ENCODE results near the gene CEP41.
"Not testable (repeated sequence)": the region's sequence is repeated elsewhere in the genome, so short reads cannot be mapped to it uniquely, and the experiment has no call there.

The CEP41 gene

GRCh38 chr7:130386876-130387275 is 53.9 kb downstream of the CEP41 start:
- no peak for DNase-seq

GRCh38 chr7:130385600-130386066 is 55.2 kb downstream of the CEP41 start:
- no peak for DNase-seq

GRCh38 chr7:130384841-130385599 is 55.8 kb downstream of the CEP41 start:
- DNase-seq: no peak

- DNase-seq: no peak
Measured at GRCh38 chr7:130384371-130384801, 56.4 kb downstream of the CEP41 start.

- DNase-seq: no peak
Measured at GRCh38 chr7:130383187-130383980, 57.4 kb downstream of the CEP41 start.

GRCh38 chr7:130381468-130382312 is 59.1 kb downstream of the CEP41 start:
- DNase-seq: no peak

GRCh38 chr7:130380861-130381455 is 59.9 kb downstream of the CEP41 start:
- no peak for DNase-seq

GRCh38 chr7:130379921-130380860 is 60.6 kb downstream of the CEP41 start, which contains the start of gene CPA1:
TSS of gene CPA1 (plus strand) at chr7:130380494. CDS start at chr7:130380521, 27 bp downstream.
- DNase-seq: no peak

GRCh38 chr7:130379532-130379920 is 61.3 kb downstream of the CEP41 start:
- no peak for DNase-seq

- no peak for DNase-seq
Measured at GRCh38 chr7:130379019-130379418, 61.8 kb downstream of the CEP41 start.

- DNase-seq: no peak
Measured at GRCh38 chr7:130377178-130377577, 63.6 kb downstream of the CEP41 start.

GRCh38 chr7:130376461-130376860 is 64.4 kb downstream of the CEP41 start:
- DNase-seq: not testable (repeated sequence)

- DNase-seq: no peak
Measured at GRCh38 chr7:130374507-130374906, 66.3 kb downstream of the CEP41 start.

GRCh38 chr7:130372402-130373165 is 68.2 kb downstream of the CEP41 start:
- DNase-seq: no peak

- no peak for DNase-seq
Measured at GRCh38 chr7:130371046-130371445, 69.8 kb downstream of the CEP41 start.

- no peak for DNase-seq
Measured at GRCh38 chr7:130369831-130370550, 70.8 kb downstream of the CEP41 start.

GRCh38 chr7:130369110-130369711 is 71.6 kb downstream of the CEP41 start:
- DNase-seq: no peak

- no peak for DNase-seq
Measured at GRCh38 chr7:130367836-130368746, 72.7 kb downstream of the CEP41 start.
